ENCODE data around the gene SNED1. TPM values are rescaled to one million over a fixed set of nuclear protein-coding genes. Genes with fewer than 3 reads are reported as not detected.

SNED1 gene
- polyA plus RNA-seq, 1 experiment: 3.9 TPM

Small RNAs within 50 kb of the gene (small RNA-seq; reads per million reads assigned to genes)
- gene AC005237.2 (ENCODE audit: insufficient read length, low read depth, low replicate concordance): not detected

Other genes with a start within 250 kb of the SNED1 start
- gene KIF1A, start 178.4 kb upstream of the SNED1 start, polyA plus RNA-seq (2011; rRNA removed): 0.01 TPM in 1 of 2 replicates, not detected in the other
- gene AGXT, start 129.8 kb upstream of the SNED1 start, polyA plus RNA-seq (2011; rRNA removed): not detected in 2 replicates
- not detected in 2 replicates for gene MAB21L4, start 102.5 kb upstream of the SNED1 start, polyA plus RNA-seq (2011; rRNA removed)
- gene CROCC2, start 92.3 kb upstream of the SNED1 start, polyA plus RNA-seq (2011; rRNA removed): not detected in 2 replicates
- 32.0 and 33.6 TPM in 2 replicates for gene MTERF4, start 103.7 kb downstream of the SNED1 start, polyA plus RNA-seq (2011; rRNA removed)
- 1.9 and 3.4 TPM in 2 replicates for gene PASK, start 150.9 kb downstream of the SNED1 start, polyA plus RNA-seq (2011; rRNA removed)
- 45.8 and 63.0 TPM in 2 replicates for gene PPP1R7, start 151.8 kb downstream of the SNED1 start, polyA plus RNA-seq (2011; rRNA removed)
- 0.50 and 0.74 TPM in 2 replicates for gene ANO7, start 190.1 kb downstream of the SNED1 start, polyA plus RNA-seq (2011; rRNA removed)

Measured in BJ (cell line).